Measurements from ENCODE around the gene AK2. TPM values are rescaled to one million over a fixed set of nuclear protein-coding genes. Genes with fewer than 3 reads are reported as not detected.

The AK2 gene
- polyA plus RNA-seq, 2 of the 4 experiments (the other 2 are of a cell fraction) = 164 to 178 TPM

DNA sequence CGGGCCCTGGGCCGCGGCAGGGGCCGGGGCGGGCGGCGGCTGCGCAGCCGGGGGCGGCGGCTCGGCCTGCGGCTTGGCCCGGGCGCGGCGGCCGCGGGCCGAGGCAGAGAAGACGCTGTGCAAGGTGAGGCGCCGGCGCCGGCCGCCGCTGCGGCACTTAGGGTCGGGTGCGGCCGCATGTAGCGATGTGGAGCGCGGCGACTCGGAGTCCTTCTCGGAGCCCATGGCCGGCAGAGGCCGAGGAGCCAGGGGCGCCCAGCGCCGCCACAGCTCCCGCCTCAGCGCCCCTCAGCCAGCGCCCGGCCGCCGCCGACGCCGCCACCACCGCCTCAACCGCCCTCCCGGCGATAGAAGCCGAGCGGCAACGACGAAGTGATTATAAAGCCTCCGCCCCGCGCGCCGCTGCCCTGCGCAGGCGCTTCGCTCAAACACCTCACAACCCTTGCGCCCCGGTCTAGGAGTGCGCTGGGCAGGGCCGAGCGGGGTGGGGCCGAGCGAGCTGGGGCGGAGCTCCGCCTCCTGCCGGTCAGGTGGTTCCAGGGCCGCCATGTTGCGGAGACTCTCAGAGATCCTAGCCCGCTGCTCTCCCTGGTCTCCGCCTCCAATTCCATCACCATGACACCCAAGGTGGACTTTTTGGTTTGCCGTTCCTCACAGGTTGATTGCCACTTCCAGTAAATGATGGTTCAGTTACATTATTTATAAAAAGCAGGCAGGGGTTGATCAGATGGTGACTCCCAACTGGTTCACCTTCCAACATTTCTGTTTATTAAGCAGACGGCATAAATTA lies 72.0 kb downstream of the AK2 start, which contains the start of gene RNF19B (continued):
- TF ChIP-seq MAZ (IDR thresholded peaks at IDR 0.05; ENCODE audit: borderline replicate concordance, low read depth, low read length) (no peak), EHMT2 (IDR thresholded peaks at IDR 0.05; ENCODE audit: low read depth) (peak; percentile 69; the same call in 1 of the 2 replicates), ESRRA (IDR thresholded peaks at IDR 0.05; ENCODE audit: borderline replicate concordance, low read length) (no peak), TFCP2L1 (CRISPR knock-in tag; IDR thresholded peaks at IDR 0.05) (no peak), SREBF2 (IDR thresholded peaks at IDR 0.05) (no peak), PHF8 (IDR thresholded peaks at IDR 0.05; ENCODE audit: borderline replicate concordance, low read depth) (peak; percentile 54; the same call in 1 of the 2 replicates), HEYL (CRISPR knock-in tag; IDR thresholded peaks at IDR 0.05) (no peak), POLR2A (IDR thresholded peaks at IDR 0.05; ENCODE audit: low read length) (peak; percentile 98), CHD4 (IDR thresholded peaks at IDR 0.05; ENCODE audit: borderline replicate concordance) (no peak), JUN (IDR thresholded peaks at IDR 0.05) (peak in 1 of 2 experiments; percentile 85; a peak in 3 of 5 replicates), RFX5 (IDR thresholded peaks at IDR 0.05) (no peak), KDM1A (IDR thresholded peaks at IDR 0.05; ENCODE audit: low read depth) (no peak), RCOR1 (IDR thresholded peaks at IDR 0.05; ENCODE audit: low read depth, low read length) (no peak), ZFP36 (IDR thresholded peaks at IDR 0.05; ENCODE audit: borderline replicate concordance, partially characterized antibody) (no peak), MYC (IDR thresholded peaks at IDR 0.05; ENCODE audit: borderline replicate concordance, low read length) (peak; percentile 18; the same call in 1 of the 2 replicates)
- TF ChIP-seq, protein P1, sequence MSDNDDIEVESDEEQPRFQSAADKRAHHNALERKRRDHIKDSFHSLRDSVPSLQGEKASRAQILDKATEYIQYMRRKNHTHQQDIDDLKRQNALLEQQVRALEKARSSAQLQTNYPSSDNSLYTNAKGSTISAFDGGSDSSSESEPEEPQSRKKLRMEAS (IDR thresholded peaks at IDR 0.05) = peak; percentile 52; the same call in 1 of the 2 replicates
- TF ChIP-seq, protein P2, sequence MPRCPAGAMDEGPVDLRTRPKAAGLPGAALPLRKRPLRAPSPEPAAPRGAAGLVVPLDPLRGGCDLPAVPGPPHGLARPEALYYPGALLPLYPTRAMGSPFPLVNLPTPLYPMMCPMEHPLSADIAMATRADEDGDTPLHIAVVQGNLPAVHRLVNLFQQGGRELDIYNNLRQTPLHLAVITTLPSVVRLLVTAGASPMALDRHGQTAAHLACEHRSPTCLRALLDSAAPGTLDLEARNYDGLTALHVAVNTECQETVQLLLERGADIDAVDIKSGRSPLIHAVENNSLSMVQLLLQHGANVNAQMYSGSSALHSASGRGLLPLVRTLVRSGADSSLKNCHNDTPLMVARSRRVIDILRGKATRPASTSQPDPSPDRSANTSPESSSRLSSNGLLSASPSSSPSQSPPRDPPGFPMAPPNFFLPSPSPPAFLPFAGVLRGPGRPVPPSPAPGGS (IDR thresholded peaks at IDR 0.05) = peak; percentile 94
- TF ChIP-seq, protein P3, sequence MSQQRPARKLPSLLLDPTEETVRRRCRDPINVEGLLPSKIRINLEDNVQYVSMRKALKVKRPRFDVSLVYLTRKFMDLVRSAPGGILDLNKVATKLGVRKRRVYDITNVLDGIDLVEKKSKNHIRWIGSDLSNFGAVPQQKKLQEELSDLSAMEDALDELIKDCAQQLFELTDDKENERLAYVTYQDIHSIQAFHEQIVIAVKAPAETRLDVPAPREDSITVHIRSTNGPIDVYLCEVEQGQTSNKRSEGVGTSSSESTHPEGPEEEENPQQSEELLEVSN (IDR thresholded peaks at IDR 0.05; ENCODE audit: borderline replicate concordance, low read depth) = no peak

DNA sequence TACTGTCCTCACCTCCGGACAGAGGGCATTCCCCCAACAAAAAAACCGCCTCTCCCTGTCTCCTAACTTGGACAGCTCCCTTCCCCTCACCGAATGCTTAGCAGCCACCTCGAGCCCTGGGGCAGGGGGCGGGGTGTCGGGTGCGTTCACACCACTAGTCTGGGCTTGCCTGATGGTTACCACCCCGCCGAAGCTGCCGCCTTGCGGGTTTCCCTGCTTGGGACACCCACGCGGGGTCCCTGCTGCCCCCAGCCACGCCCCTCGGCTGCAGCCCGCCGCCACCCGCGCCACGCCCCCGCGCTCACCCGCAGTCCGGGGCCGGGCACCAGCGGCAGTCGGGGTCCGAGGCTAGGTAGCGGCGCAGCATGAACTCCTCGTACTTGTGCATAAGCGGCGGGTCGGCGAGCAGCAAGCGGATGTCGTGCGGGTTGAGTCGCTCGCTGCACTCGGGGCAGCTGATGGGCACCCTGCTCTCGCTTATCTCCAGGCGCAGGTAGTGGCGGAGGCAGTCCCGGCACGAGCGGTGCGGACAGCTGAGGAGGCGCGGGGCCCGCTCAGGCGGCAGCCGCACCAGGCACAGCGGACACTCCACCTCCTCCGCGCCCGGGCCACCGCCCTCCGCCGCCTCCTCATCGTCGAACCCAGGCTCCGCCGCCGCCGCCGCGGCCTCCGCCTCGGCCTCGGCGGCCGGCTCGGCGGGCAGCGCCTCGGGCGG lies 72.8 kb downstream of the AK2 start:
- H3K4me3 ChIP-seq = peak overlapping the region; percentile 91
- H3K4me2 ChIP-seq = peak overlapping the region; percentile 85
- TF ChIP-seq HOXB13 (CRISPR knock-in tag; IDR thresholded peaks at IDR 0.05; ENCODE audit: low read depth) (no peak), GATA3 (IDR thresholded peaks at IDR 0.05; ENCODE audit: borderline replicate concordance) (no peak), ZNF302 (CRISPR knock-in tag; IDR thresholded peaks at IDR 0.05) (no peak), POLR2AphosphoS2 (conservative IDR thresholded peaks at IDR 0.05; ENCODE audit: low read length) (no peak), FOSB (CRISPR knock-in tag; IDR thresholded peaks at IDR 0.05) (no peak), EP300 (IDR thresholded peaks at IDR 0.05) (no peak), CBX8 (IDR thresholded peaks at IDR 0.05) (no peak), CHD4 (IDR thresholded peaks at IDR 0.05; ENCODE audit: borderline replicate concordance) (no peak), PHF8 (IDR thresholded peaks at IDR 0.05; ENCODE audit: borderline replicate concordance, low read depth) (no peak), SMC3 (IDR thresholded peaks at IDR 0.05) (no peak), HOXB5 (CRISPR knock-in tag; IDR thresholded peaks at IDR 0.05) (no peak), KDM5A (IDR thresholded peaks at IDR 0.05) (no peak), FOXS1 (CRISPR knock-in tag; IDR thresholded peaks at IDR 0.05) (no peak)
- TF ChIP-seq, protein P3 (IDR thresholded peaks at IDR 0.05; ENCODE audit: borderline replicate concordance, low read depth) = no peak
- TF ChIP-seq, protein P4, sequence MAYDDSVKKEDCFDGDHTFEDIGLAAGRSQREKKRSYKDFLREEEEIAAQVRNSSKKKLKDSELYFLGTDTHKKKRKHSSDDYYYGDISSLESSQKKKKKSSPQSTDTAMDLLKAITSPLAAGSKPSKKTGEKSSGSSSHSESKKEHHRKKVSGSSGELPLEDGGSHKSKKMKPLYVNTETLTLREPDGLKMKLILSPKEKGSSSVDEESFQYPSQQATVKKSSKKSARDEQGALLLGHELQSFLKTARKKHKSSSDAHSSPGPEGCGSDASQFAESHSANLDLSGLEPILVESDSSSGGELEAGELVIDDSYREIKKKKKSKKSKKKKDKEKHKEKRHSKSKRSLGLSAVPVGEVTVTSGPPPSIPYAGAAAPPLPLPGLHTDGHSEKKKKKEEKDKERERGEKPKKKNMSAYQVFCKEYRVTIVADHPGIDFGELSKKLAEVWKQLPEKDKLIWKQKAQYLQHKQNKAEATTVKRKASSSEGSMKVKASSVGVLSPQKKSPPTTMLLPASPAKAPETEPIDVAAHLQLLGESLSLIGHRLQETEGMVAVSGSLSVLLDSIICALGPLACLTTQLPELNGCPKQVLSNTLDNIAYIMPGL (CRISPR knock-in tag; IDR thresholded peaks at IDR 0.05; ENCODE audit: borderline replicate concordance) = no peak
- TF ChIP-seq, protein P2 (IDR thresholded peaks at IDR 0.05) = no peak
- CTCF ChIA-PET = interaction anchor here (0.8 to 1.2 kb wide), 2 partner anchors 22 to 24 kb away, joined by 3 to 4 read pairs; no protein-coding TSS in a partner anchor
- DNase-seq (ENCODE audit: low read depth in 1 of 2, low spot score in 1 of 2) = peak; percentile 29 to 59
- H3K9me3 ChIP-seq = no peaks in the 10 kb centered on the region
- ATAC-seq = peak; percentile 61 to 71
- peaks cover 16% of the 10 kb centered on the region; the same call in 2 of the 3 replicates for H3K4me1 ChIP-seq
- FAIRE-seq = no peak
- peak overlapping the region; percentile 81 to 98 for H3K27ac ChIP-seq
- POLR2A ChIA-PET = interaction anchor here (0.7 to 3.0 kb wide), 15 partner anchors 9 to 117 kb away, joined by 3 to 41 read pairs (median 8); partner anchors contain the start of gene AZIN2
- 2% methylated on average over 19 of the region's 78 CpGs for WGBS (ENCODE audit: missing lambda C conversion rate)

Data from A549 (cell line).